B cell (primary cell): ENCODE results near the gene AOPEP. TPM values are rescaled to one million over a fixed set of nuclear protein-coding genes. Genes with fewer than 3 reads are reported as not detected.

Source experiments
- ATAC-seq: fragments of 200-7000 bp; cut with Tn5 transposase; one replicate; pipeline ENCODE4 v1.10.0; 2021; ENCODE audit warnings: low read depth, mild to moderate bottlenecking, moderate number of reproducible peaks, moderate library complexity
- CTCF ChIA-PET: fragments of 350-600 bp; sonication (Branson Sonifier 250); formaldehyde crosslinking; loops from one replicate; lab custom pipeline; 2021; ENCODE audit warnings: antibody characterized with exemption, inconsistent platforms; lab: Charles Lee
- POLR2A ChIA-PET: fragments of 350-600 bp; sonication (Branson Sonifier 250); formaldehyde crosslinking; loops from one replicate; lab custom pipeline; 2021; ENCODE audit warnings: antibody characterized with exemption; lab: Charles Lee
- DNase-seq: peaks from one replicate; pipeline ENCODE4 v3.0.0; 2013
- H2AFZ ChIP-seq: 2 replicates; pipeline ENCODE4 v1.6.1; 2012; ENCODE audit warnings: mild to moderate bottlenecking, low read depth, low read length; ENCODE audit not compliant: insufficient read depth, poor library complexity, severe bottlenecking
- H3K27ac ChIP-seq, 2 donors: 1 replicate in 1 of 2; 2 replicates in 1 of 2; pipeline ENCODE4 v1.5.1; 2012 to 2013; ENCODE audit warnings: low read length in 2 of 2, mild to moderate bottlenecking in 2 of 2, moderate library complexity in 1 of 2
- H3K27me3 ChIP-seq, 4 experiments: fragments of 200-600 bp in 1 of 4; sonication (generic) in 1 of 4; replicated peaks in 1 of 4; 1 replicate in 2 of 4; 2 replicates in 2 of 4; pipeline versions ENCODE4 v1.6.1 to v1.7.0; 2013 to 2016; ENCODE audit warnings: low read length in 3 of 4, mild to moderate bottlenecking in 2 of 4, mixed read lengths in 1 of 4, moderate library complexity in 1 of 4; ENCODE audit not compliant: insufficient read depth in 4 of 4, control insufficient read depth in 3 of 4; ENCODE audit errors: control extremely low read depth in 1 of 4
- H3K36me3 ChIP-seq, 2 experiments: replicated peaks in 1 of 2; 1 replicate in 1 of 2; 2 replicates in 1 of 2; pipeline versions ENCODE4 v1.6.1 to v1.7.1; 2013; ENCODE audit warnings: low read length in 1 of 2; ENCODE audit not compliant: insufficient read depth in 2 of 2, control insufficient read depth in 1 of 2; ENCODE audit errors: control extremely low read depth in 1 of 2, extremely low read depth in 1 of 2
- H3K4me1 ChIP-seq, 2 donors: fragments of 200-600 bp in 1 of 2; sonication (generic) in 1 of 2; 1 replicate in 1 of 2; 2 replicates in 1 of 2; pipeline versions ENCODE4 v1.5.1 to v1.6.1; 2013 to 2017; ENCODE audit warnings: low read length in 2 of 2; ENCODE audit not compliant: control insufficient read depth in 2 of 2, insufficient read depth in 2 of 2
- H3K4me2 ChIP-seq: replicated peaks from 2 replicates; pipeline ENCODE3; 2012; ENCODE audit warnings: mild to moderate bottlenecking, low read depth, low read length; ENCODE audit not compliant: poor library complexity, severe bottlenecking
- H3K4me3 ChIP-seq, 5 experiments: fragments of 200-600 bp in 1 of 5; sonication (generic) in 1 of 5; 1 replicate in 3 of 5; 2 replicates in 2 of 5; pipeline versions ENCODE4 v1.5.1 to v1.7.0; 2011 to 2016; ENCODE audit warnings: low read length in 4 of 5, mild to moderate bottlenecking in 4 of 5, low read depth in 2 of 5, control low read depth in 1 of 5, moderate library complexity in 1 of 5; ENCODE audit not compliant: insufficient read depth in 1 of 5; ENCODE audit errors: control extremely low read depth in 1 of 5, extremely low read depth in 1 of 5
- H3K79me2 ChIP-seq: fragments of 200-600 bp; sonication (generic); one replicate; pipeline ENCODE4 v1.6.0; 2016; ENCODE audit warnings: low read length; ENCODE audit not compliant: control insufficient read depth, insufficient read depth
- H3K9ac ChIP-seq: fragments of 200-600 bp; sonication (generic); 2 replicates; pipeline ENCODE4 v1.6.1; 2017; ENCODE audit warnings: mild to moderate bottlenecking, low read length, moderate library complexity
- H3K9me3 ChIP-seq, 3 donors: one replicate each; pipeline versions ENCODE4 v1.6.1 to v1.7.1; 2013; ENCODE audit warnings: low read length in 2 of 3; ENCODE audit not compliant: control insufficient read depth in 2 of 3, insufficient read depth in 1 of 3; ENCODE audit errors: control extremely low read depth in 1 of 3
- H4K20me1 ChIP-seq: 2 replicates; pipeline ENCODE4 v1.6.0; 2012; ENCODE audit warnings: mild to moderate bottlenecking, low read length; ENCODE audit not compliant: insufficient read depth, control insufficient read depth, poor library complexity, severe bottlenecking
- H3K27ac Mint-ChIP-seq: one replicate; pipeline ENCODE4 v1.8.0; 2021; ENCODE audit warnings: mixed read lengths
- H3K27me3 Mint-ChIP-seq: one replicate; pipeline ENCODE4 v1.8.0; 2021; ENCODE audit warnings: mixed read lengths
- H3K4me1 Mint-ChIP-seq: one replicate; pipeline ENCODE4 v1.8.0; 2021; ENCODE audit warnings: mixed read lengths
- H3K4me3 Mint-ChIP-seq: one replicate; pipeline ENCODE4 v1.8.0; 2021; ENCODE audit warnings: mixed read lengths
- H3K9me3 Mint-ChIP-seq: one replicate; pipeline ENCODE4 v1.8.0; 2022; ENCODE audit warnings: mixed read lengths; ENCODE audit not compliant: insufficient read depth
- EZH2 ChIP-seq: IDR thresholded peaks from 2 replicates; pipeline ENCODE4 v1.6.1; 2012; ENCODE audit warnings: borderline replicate concordance, low read depth, mild to moderate bottlenecking, moderate library complexity, low read length; ENCODE audit not compliant: insufficient read depth, poor library complexity, severe bottlenecking
- WGBS: methylation state at CpG from one replicate; pipeline ENCODE4 v1.1.5; 2013; ENCODE audit warnings: missing lambda C conversion rate; ENCODE audit not compliant: insufficient coverage; 5-methylcytosine and 5-hydroxymethylcytosine counted together
- intact Hi-C: fragments of 100-400 bp; cut with micrococcal nuclease; formaldehyde crosslinking; loops from one replicate; pipeline ENCODE4 v1.10.0; 2022
- polyA plus RNA-seq: library from polyadenylated mRNA; depleted of rRNA; stranded (reverse); fragments of >200 nt; gene quantifications from 2 replicates; pipeline ENCODE4 v1.2.3, GENCODE V29; 2012
- total RNA-seq, 2 donors: library from RNA; stranded (reverse); fragments of 120-200 nt in 1 of 2; gene quantifications; 1 replicate in 1 of 2; 2 replicates in 1 of 2; pipeline versions ENCODE4 v1.2.3 to v1.2.4, GENCODE V29; 2013 to 2022
- TF ChIP-seq, protein P1 (sequence below): fragments of 200-600 bp; IDR thresholded peaks from one replicate; pipeline ENCODE4 v1.8.0; 2022; ENCODE audit warnings: antibody characterized with exemption, mild to moderate bottlenecking

Gene AOPEP
- total and polyA plus RNA-seq, 2 donors (not counting 1 experiment from before 2014, with no cell fraction given), result 5.1 to 35.8 TPM

GRCh38 chr9:95010431-95010838 is 283.9 kb downstream of the AOPEP start:
- CTCF ChIA-PET, result no interaction called here
- WGBS, result 100% methylated on average over 2 of the region's 5 CpGs

DNA sequence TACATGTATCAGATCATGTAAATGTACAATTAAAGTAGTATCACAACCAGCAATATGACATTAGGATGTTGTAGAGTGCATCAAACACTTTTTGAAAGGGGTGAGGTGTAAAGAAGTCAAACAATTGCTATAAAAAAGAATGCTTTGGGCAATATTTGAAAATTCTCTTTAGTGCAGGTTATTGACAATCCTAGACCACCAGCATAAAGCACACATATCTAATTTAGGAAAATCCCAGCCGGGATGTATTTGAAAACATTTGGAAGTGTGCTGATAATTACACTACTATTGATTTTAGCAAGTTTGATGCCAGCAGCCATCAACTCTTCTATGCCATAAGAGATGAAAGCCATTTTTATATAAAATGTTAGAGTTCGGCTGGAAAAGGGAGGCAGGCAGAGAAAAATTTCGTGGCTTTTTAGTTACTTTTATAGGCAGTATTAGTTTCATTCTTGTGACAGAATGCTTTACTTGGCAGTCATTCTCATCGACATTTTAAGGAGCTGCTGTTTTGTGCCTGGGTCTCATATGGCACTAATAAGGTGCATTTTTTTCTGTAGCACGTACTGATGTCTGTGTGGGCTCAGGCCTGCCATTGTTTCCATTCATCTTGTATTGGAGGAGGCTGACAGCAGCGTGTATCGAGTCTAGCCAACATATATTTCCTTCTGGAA is 285.7 kb downstream of the AOPEP start:
- H3K9ac ChIP-seq, result no peak overlapping the region
- H3K36me3 ChIP-seq, result no peaks in the 10 kb centered on the region
- Mint-ChIP-seq H3K27ac (no peak overlapping the region), H3K4me1 (no peaks in the 10 kb centered on the region), H3K9me3 (no peaks in the 10 kb centered on the region), H3K27me3 (no peaks in the 10 kb centered on the region), H3K4me3 (no peak overlapping the region)
- TF ChIP-seq, protein P1, sequence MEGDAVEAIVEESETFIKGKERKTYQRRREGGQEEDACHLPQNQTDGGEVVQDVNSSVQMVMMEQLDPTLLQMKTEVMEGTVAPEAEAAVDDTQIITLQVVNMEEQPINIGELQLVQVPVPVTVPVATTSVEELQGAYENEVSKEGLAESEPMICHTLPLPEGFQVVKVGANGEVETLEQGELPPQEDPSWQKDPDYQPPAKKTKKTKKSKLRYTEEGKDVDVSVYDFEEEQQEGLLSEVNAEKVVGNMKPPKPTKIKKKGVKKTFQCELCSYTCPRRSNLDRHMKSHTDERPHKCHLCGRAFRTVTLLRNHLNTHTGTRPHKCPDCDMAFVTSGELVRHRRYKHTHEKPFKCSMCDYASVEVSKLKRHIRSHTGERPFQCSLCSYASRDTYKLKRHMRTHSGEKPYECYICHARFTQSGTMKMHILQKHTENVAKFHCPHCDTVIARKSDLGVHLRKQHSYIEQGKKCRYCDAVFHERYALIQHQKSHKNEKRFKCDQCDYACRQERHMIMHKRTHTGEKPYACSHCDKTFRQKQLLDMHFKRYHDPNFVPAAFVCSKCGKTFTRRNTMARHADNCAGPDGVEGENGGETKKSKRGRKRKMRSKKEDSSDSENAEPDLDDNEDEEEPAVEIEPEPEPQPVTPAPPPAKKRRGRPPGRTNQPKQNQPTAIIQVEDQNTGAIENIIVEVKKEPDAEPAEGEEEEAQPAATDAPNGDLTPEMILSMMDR, result no peak
- no peak for TF ChIP-seq EZH2
- H4K20me1 ChIP-seq, result no peaks in the 10 kb centered on the region
- intact Hi-C loops, result no loop called here
- no peak overlapping the region for H3K4me3 ChIP-seq
- H3K4me1 ChIP-seq, result no peaks in the 10 kb centered on the region
- H2AFZ ChIP-seq, result no peak overlapping the region
- no peak for DNase-seq
- H3K79me2 ChIP-seq, result no peaks in the 10 kb centered on the region
- CTCF ChIA-PET, result no interaction called here
- no peaks in the 10 kb centered on the region for H3K27me3 ChIP-seq
- H3K9me3 ChIP-seq, result no peaks in the 10 kb centered on the region
- H3K4me2 ChIP-seq, result no peak overlapping the region
- H3K27ac ChIP-seq, result no peak overlapping the region
- POLR2A ChIA-PET, result no interaction called here
- ATAC-seq, result no peak
- WGBS, result 93% methylated on average over 3 of the region's 7 CpGs

More at GRCh38 chr9:95010431-95010838, 283.9 kb downstream of the AOPEP start:
- H3K9ac ChIP-seq, result no peak overlapping the region
- H3K4me3 Mint-ChIP-seq, result no peak overlapping the region
- H3K27me3 ChIP-seq, result peaks cover 0 to 4% (median 0%) of the 10 kb centered on the region in 4 experiments
- no peaks in the 10 kb centered on the region for H3K36me3 ChIP-seq
- peaks cover 0 to under 1% of the 10 kb centered on the region in 2 donors for H3K4me1 ChIP-seq
- POLR2A ChIA-PET, result no interaction called here
- no peaks in the 10 kb centered on the region for H3K9me3 ChIP-seq
- H3K4me1 Mint-ChIP-seq, result no peaks in the 10 kb centered on the region
- H3K9me3 Mint-ChIP-seq, result no peaks in the 10 kb centered on the region
- H3K27me3 Mint-ChIP-seq, result peaks cover 6% of the 10 kb centered on the region
- no peak for DNase-seq
- H4K20me1 ChIP-seq, result no peaks in the 10 kb centered on the region
- H2AFZ ChIP-seq, result no peak overlapping the region
- no peak for TF ChIP-seq EZH2
- TF ChIP-seq, protein P1, result no peak
- intact Hi-C loops, result no loop called here
- ATAC-seq, result no peak
- no peak overlapping the region for H3K4me3 ChIP-seq
- no peak overlapping the region for H3K27ac ChIP-seq
- no peak overlapping the region for H3K27ac Mint-ChIP-seq
- H3K4me2 ChIP-seq, result no peak overlapping the region
- no peaks in the 10 kb centered on the region for H3K79me2 ChIP-seq
